ENCODE results near the gene SLC17A3. TPM values are rescaled to one million over a fixed set of nuclear protein-coding genes. Genes with fewer than 3 reads are reported as not detected.

The SLC17A3 gene
- total RNA-seq, 1 donor from 2014 or later, result not detected

GRCh38 chr6:25815194-25815593 is 58.8 kb downstream of the SLC17A3 start:
- Histone ChIP-seq H3K4me1 (no peaks in the 10 kb centered on the region), H3K27ac (no peak overlapping the region), H3K9me3 (peaks cover 0 to 4% of the 10 kb centered on the region in 2 donors), H3K36me3 (no peaks in the 10 kb centered on the region), H3K4me3 (no peak overlapping the region), H3K27me3 (no peaks in the 10 kb centered on the region)
- TF ChIP-seq CTCF (IDR thresholded peaks at IDR 0.05), result no peak
- intact Hi-C loops (cut with DNase I), result no loop called here
- DNase-seq (ENCODE audit: low spot score in 2 of 2), result no peak

GRCh38 chr6:25804804-25805203 is 69.2 kb downstream of the SLC17A3 start:
- TF ChIP-seq CTCF (IDR thresholded peaks at IDR 0.05), result no peak
- Histone ChIP-seq H3K9me3 (no peaks in the 10 kb centered on the region), H3K36me3 (no peaks in the 10 kb centered on the region), H3K27me3 (no peaks in the 10 kb centered on the region), H3K4me3 (no peak overlapping the region), H3K4me1 (no peaks in the 10 kb centered on the region), H3K27ac (no peak overlapping the region)
- intact Hi-C loops (cut with DNase I), result no loop called here
- DNase-seq (ENCODE audit: low spot score in 2 of 2), result no peak

GRCh38 chr6:25801436-25801835 is 72.6 kb downstream of the SLC17A3 start:
- no peak for TF ChIP-seq CTCF (IDR thresholded peaks at IDR 0.05)
- Histone ChIP-seq H3K27ac (no peak overlapping the region), H3K4me3 (no peak overlapping the region), H3K4me1 (no peaks in the 10 kb centered on the region), H3K27me3 (no peaks in the 10 kb centered on the region), H3K9me3 (no peaks in the 10 kb centered on the region), H3K36me3 (no peaks in the 10 kb centered on the region)
- no peak for DNase-seq (ENCODE audit: low spot score in 2 of 2)
- intact Hi-C loops (cut with DNase I), result no loop called here

Other genes starting within 250 kb of the SLC17A3 start
- gene SCGN, start 222.0 kb downstream of the SLC17A3 start, total RNA-seq, result not detected
- not detected for gene SLC17A4, start 119.5 kb downstream of the SLC17A3 start, total RNA-seq
- not detected for gene SLC17A1, start 42.2 kb downstream of the SLC17A3 start, total RNA-seq
- not detected for gene SLC17A2, start 56.4 kb upstream of the SLC17A3 start, total RNA-seq
- gene TRIM38, start 88.6 kb upstream of the SLC17A3 start, total RNA-seq, result 7.6 TPM
- 2.6 TPM for gene HFE, start 213.2 kb upstream of the SLC17A3 start, total RNA-seq